ENCODE data around the gene FOXK1.
A peak's percentile ranks its signal among the peaks of the same experiment; 100 is the strongest.
"Not testable (repeated sequence)": the region's sequence is repeated elsewhere in the genome, so short reads cannot be mapped to it uniquely, and the experiment has no call there.

Gene FOXK1

GRCh38 chr7:4785371-4785770 lies 103.3 kb downstream of the FOXK1 start:
- DNase-seq (ENCODE audit: low read depth in 2 of 2): no peak

- no peak for DNase-seq (ENCODE audit: low read depth in 2 of 2)
Observed at GRCh38 chr7:4786015-4786414, 103.9 kb downstream of the FOXK1 start.

- no peak for DNase-seq (ENCODE audit: low read depth in 2 of 2)
Observed at GRCh38 chr7:4787541-4787940, 105.4 kb downstream of the FOXK1 start.

GRCh38 chr7:4787947-4788626 lies 106.0 kb downstream of the FOXK1 start:
- no peak for DNase-seq (ENCODE audit: low read depth in 2 of 2)

GRCh38 chr7:4788627-4789189 lies 106.6 kb downstream of the FOXK1 start:
- DNase-seq (ENCODE audit: low read depth in 2 of 2): no peak

- DNase-seq (ENCODE audit: low read depth in 2 of 2): no peak
Observed at GRCh38 chr7:4789194-4790077, 107.3 kb downstream of the FOXK1 start.

GRCh38 chr7:4790078-4790465 lies 108.0 kb downstream of the FOXK1 start:
- DNase-seq (ENCODE audit: low read depth in 2 of 2): no peak

GRCh38 chr7:4790516-4790991 lies 108.5 kb downstream of the FOXK1 start:
- no peak for DNase-seq (ENCODE audit: low read depth in 2 of 2)

GRCh38 chr7:4791101-4791737 lies 109.1 kb downstream of the FOXK1 start:
- no peak for DNase-seq (ENCODE audit: low read depth in 2 of 2)

- peak; percentile 60 to 70 for DNase-seq (ENCODE audit: low read depth in 2 of 2)
Observed at GRCh38 chr7:4791738-4792536, 109.8 kb downstream of the FOXK1 start.

GRCh38 chr7:4792537-4793126 lies 110.5 kb downstream of the FOXK1 start:
- no peak for DNase-seq (ENCODE audit: low read depth in 2 of 2)

GRCh38 chr7:4793385-4793993 lies 111.4 kb downstream of the FOXK1 start:
- not testable (repeated sequence) for DNase-seq (ENCODE audit: low read depth in 2 of 2)

- DNase-seq (ENCODE audit: low read depth in 2 of 2): not testable (repeated sequence)
Observed at GRCh38 chr7:4794171-4794570, 112.1 kb downstream of the FOXK1 start.

- no peak for DNase-seq (ENCODE audit: low read depth in 2 of 2)
Observed at GRCh38 chr7:4794591-4795350, 112.7 kb downstream of the FOXK1 start.

GRCh38 chr7:4796453-4796852 lies 114.4 kb downstream of the FOXK1 start:
- no peak for DNase-seq (ENCODE audit: low read depth in 2 of 2)

- peak in 1 of 2 donors; percentile 31 for DNase-seq (ENCODE audit: low read depth in 2 of 2)
Observed at GRCh38 chr7:4797858-4798705, 116.0 kb downstream of the FOXK1 start.

- no peak for DNase-seq (ENCODE audit: low read depth in 2 of 2)
Observed at GRCh38 chr7:4798706-4799235, 116.7 kb downstream of the FOXK1 start.

- DNase-seq (ENCODE audit: low read depth in 2 of 2): no peak
Observed at GRCh38 chr7:4799508-4800268, 117.6 kb downstream of the FOXK1 start.

Measured in stimulated activated CD8-positive, alpha-beta memory T cell treated with anti-CD3 and anti-CD28 coated beads, Interleukin-7, amount 100 ng/mL, for 4 hours (primary cell).